OCI-LY3 (cell line): Measurements from ENCODE around the gene GPX7.

Experiments used
- CTCF ChIP-seq: fragments of 200-600, 300-600 bp; sonication (generic); IDR thresholded peaks from 2 replicates; pipeline ENCODE4 v1.5.1; 2014; ENCODE audit warnings: antibody characterized with exemption, low read length, low read depth
- EZH2phosphoT487 ChIP-seq: fragments of 200-600 bp; shearing (Covaris generic); IDR thresholded peaks from 2 replicates; pipeline ENCODE4 v1.6.1; 2018; ENCODE audit warnings: antibody characterized with exemption, mixed run types, low read depth

GRCh38 chr1:52569449-52570210, 32.5 kb upstream of the GPX7 start:
- no peak for TF ChIP-seq CTCF
- no peak for TF ChIP-seq EZH2phosphoT487
